Lower leg skin (tissue), 3 donors: ENCODE data around the gene ZNF410.

Experiments
- POLR2A ChIP-seq, 2 donors: fragments of 450-650 bp; IDR thresholded peaks; one replicate each; pipeline ENCODE4 v1.6.1; 2016 to 2017; ENCODE audit warnings: antibody characterized with exemption in 2 of 2, mild to moderate bottlenecking in 1 of 2, moderate library complexity in 1 of 2
- TF ChIP-seq, protein P1 (sequence below), 3 donors: fragments of 450-650 bp; IDR thresholded peaks; one replicate each; pipeline ENCODE4 v1.5.1; 2016; ENCODE audit warnings: antibody characterized with exemption in 3 of 3, mild to moderate bottlenecking in 3 of 3, moderate library complexity in 2 of 3

DNA sequence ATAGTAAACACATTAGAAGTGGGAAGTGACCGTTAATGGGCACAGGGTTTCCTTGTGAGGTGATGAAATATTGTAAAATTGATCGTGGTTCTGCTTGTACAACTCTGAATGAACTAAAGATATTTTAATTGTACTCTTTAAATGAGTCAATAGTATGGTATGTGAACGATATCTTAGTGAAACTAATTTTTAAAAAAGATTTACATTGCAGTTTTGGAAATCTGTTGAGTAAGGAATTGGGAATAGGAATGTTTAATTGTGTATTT is 1.7 kb downstream of the ZNF410 start:
- TF ChIP-seq, protein P1, sequence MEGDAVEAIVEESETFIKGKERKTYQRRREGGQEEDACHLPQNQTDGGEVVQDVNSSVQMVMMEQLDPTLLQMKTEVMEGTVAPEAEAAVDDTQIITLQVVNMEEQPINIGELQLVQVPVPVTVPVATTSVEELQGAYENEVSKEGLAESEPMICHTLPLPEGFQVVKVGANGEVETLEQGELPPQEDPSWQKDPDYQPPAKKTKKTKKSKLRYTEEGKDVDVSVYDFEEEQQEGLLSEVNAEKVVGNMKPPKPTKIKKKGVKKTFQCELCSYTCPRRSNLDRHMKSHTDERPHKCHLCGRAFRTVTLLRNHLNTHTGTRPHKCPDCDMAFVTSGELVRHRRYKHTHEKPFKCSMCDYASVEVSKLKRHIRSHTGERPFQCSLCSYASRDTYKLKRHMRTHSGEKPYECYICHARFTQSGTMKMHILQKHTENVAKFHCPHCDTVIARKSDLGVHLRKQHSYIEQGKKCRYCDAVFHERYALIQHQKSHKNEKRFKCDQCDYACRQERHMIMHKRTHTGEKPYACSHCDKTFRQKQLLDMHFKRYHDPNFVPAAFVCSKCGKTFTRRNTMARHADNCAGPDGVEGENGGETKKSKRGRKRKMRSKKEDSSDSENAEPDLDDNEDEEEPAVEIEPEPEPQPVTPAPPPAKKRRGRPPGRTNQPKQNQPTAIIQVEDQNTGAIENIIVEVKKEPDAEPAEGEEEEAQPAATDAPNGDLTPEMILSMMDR (IDR thresholded peaks at IDR 0.05): no peak
- no peak for TF ChIP-seq POLR2A (IDR thresholded peaks at IDR 0.05)
